GM21717 (cell line): ENCODE measurements around the gene CTNS.
"Not testable (repeated sequence)": the region's sequence is repeated elsewhere in the genome, so short reads cannot be mapped to it uniquely, and the experiment has no call there.

ENCODE experiments used
- ATAC-seq: cut with Tn5 transposase; IDR thresholded peaks from one replicate; pipeline ENCODE4 v1.9.1; 2021; ENCODE audit warnings: mild to moderate bottlenecking, moderate library complexity; ENCODE audit not compliant: unreplicated experiment

CTNS gene

DNA sequence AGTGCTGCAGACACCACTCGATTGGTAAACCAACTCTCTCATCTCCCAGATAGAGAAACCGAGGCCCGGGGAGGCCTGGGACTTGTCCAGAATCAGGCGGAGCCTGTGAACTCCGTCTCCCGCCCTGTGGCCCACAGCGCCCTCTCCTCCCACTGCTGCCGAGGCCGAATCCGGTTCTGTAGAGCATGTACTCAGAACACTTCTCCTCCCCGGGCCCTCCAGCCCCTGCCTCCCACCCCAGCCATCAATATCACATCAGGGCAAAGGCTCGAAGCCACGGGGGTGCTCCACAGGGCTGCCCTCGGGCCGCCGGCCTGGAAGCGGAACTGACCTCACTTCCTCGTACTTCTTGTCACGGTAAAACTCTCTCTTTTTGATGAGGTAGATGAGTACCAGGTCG, 45.0 kb downstream of the CTNS start:
- no peak for ATAC-seq

DNA sequence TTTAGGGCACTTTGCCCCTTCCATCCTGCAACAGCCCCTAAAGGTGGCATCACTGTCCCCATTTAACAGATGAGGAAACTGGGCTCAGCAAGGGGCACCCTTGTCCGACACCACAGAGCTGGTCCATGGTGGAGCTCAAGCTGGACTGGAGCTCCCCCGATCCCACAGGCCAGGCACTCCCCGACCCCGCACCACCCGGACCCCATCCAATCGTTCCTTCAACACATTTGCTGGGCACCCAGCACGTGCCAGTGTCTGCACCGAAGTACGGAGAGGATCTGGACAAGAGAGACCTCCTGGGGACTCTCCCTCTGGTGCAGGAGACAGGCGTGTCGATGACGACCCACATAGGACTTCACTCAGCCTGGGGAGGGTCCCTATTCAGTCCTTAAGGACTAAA, 45.5 kb downstream of the CTNS start:
- ATAC-seq, result no peak

DNA sequence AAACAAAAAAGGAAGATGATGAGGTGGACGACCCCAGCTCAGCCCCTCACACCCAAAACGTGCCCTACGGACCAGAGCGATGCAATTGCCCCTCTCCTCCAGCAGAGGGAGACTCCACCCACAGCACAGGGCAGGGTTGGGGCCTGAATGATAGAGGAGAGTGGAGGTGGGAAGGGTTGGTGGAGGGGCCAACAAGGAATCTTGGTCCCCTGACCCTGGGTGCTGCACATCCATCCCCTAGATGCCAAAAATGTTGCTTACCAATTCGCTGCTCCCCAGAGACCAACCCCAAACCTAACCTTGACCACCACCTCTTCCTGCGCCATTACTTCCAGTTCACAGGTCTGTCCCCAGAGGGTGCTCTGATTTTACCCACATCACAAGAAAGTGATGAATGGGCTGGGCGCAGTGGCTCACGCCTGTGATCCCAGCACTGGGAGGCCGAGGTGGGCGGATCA, 46.5 kb downstream of the CTNS start:
- no peak for ATAC-seq

DNA sequence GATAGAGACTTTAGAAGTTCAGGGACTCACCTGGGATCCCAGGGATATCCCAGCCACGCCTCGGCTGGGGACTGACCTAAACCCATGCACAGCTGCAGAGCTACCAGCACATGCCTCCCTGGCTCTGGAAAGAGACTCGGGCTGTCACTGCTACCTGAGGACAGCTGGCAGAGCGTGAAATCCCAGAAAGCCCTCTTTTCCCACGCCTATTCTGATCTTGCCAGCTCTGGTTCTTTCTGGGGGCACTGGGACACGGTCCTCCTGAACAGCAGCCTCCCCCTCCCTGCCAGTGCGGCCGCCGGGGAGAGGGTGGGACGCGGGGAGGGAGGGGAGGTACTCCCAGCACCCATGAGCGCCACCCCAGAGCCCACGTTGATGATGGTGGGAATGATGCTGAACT, 48.6 kb downstream of the CTNS start:
- ATAC-seq, result no peak

DNA sequence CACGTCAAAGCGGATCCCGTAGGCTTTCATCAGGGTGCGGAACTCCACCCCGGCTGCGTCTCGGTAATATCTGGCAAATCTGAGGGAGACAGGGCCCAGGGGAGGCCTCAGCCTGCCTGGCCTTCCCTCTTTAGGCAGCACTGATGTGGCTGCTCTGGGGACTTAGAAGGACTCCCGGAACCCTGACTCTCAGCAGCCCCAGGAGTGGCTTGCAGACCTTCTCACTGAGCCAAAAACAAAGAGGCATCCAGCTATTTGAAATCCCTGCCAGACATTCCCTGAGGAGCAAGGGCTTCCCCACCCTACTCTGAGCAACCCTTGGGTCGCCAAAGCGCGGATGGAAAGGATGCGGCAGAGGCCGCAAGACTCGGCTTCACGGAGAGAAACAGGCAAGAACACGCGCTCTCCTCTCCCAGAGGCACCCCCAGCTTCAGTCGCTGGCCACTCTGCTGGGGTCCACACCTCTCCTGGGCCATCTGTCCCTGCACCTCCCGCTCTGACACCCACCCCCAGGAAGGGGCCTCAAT, 51.5 kb downstream of the CTNS start:
- no peak for ATAC-seq

DNA sequence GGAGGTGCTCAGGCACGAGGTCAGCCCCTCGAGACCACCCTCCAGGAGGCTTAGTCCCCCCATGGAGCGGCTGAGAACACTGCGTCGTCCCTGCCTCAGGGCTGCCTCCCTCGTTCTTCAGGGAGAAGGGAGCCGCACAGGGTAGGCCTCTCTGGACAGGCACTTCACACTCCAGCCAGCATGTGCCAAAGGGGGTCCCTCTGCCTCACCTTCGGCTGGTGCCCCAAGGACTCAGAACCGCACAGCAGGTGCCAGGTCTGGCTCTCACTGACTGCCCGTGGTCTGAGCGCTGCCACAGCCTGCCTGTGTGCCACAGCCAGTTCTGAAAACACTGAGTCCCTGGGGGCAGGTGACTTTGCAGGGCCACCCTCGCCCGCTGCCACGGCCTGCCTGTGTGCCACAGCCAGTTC, 52.3 kb downstream of the CTNS start:
- no peak for ATAC-seq

DNA sequence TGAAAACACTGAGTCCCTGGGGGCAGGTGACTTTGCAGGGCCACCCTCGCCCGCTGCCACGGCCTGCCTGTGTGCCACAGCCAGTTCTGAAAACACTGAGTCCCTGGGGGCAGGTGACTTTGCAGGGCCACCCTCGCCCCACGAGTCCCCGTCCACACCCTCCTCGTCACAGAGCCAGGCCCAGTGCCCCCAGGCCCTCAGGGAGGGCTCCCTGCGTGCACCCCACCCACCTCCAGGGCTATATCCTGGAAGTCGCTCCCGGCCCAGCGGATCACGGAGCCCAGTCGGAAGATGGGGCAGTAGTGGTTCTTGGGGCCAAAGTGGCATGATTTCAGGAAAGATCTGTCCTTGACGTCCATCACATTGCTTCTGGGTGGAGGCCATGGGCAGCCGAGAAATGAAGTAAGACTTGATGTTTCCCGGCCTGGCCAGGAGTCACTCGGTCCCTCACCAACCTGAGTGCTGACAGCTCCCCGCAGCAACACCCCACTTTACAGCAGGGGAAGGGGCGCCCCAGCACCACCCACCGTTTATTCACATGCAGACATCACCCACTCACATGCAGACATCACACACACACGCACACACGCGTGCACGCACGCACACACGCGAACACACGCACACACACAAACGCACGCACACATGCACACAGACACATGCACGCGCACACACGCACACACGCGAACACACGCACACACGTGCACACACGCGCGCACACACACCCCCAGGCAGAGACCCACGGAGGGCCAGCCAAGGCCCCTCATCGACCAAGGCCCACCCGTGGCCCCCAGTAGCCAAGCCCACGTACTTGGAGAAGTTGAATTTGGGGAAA, 52.9 kb downstream of the CTNS start:
- no peak for ATAC-seq

DNA sequence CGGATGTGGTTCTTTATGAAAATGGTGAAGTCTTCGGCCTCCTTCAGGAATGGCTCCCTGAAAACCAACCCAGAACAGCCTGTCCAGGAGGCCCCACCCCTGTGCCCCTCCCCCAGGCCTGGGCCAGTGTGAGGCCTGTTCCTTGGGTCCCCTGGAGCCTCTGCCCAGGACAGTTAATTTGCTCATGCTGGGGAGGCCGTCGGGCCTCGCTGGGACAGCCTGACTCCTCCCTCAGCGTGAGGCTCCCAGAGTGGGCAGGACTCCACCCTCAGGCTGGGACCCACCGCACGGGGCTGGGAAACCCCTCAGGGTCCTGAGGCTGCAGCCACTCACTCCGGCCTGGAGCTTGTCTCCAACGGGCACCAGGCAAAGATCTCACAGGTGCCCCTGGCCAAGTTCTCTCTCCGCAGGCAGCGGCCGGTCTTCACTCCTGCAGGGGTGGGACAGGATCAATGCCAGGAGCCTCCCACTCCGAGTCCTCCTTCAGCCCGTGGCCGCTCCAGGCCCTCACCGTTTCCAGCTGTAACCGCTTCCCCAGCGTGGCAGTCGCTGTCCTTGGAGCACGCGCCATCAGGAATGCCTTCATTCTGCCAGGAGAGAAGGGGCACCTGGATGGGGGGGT, 53.6 kb downstream of the CTNS start:
- ATAC-seq, result no peak

DNA sequence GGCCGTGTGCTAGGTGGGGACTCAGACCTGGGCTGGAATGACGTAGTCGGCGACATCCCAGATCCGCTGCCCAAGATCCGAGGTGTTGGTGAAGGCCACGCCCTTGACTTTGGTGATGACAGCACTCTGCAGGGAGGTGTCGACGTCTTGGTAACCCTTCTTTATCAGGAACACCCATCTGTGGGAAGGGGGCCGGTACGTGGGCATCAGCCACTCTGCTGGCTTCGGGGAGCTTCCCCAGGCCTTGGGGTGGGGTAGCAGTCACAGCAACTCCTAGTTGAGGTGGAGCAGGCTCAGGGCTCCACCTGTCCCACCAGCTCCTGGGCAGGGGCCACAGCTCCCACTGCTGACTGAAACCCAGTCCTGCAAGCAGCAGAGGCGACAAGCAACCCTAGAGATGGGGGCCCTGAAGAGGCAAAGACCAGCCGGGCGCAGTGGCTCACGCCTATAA, 55.1 kb downstream of the CTNS start:
- ATAC-seq, result no peak

DNA sequence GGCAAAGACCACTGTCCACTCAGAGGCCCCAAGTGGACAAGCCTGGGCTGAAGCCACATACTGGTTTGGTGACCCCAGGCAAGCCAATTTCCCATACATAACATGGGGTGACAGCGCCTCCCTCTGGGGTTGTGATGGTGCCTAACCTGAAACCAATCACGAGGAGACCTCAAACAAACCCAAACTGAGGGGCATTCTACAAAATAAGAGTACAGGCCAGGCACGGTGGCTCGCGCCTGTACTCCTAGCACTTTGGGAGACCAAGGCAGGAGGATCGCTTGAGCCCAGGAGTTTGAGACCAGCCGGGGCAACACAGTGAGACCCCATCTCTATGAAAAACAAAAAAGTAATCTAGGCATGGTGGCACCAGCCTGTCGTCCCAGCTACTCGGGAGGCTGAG, 55.8 kb downstream of the CTNS start:
- no peak for ATAC-seq

DNA sequence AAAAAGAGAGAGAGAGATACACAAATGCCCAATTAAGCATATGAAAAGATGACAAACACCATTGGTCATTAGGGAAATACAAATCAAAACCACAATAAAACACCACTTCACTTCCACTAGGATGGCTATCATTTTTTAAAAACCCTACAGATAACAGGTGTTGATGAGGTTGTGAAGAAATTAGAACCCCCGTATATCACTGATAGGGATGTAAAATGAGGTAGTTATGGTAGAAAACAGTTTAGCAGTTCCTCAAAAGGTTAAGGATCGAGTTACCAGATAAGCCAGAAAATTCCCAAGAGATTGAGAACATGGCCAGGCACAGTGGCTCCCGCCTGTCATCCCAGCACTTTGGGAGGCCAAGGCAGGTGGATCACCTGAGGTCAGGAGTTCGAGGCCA, 56.6 kb downstream of the CTNS start:
- no peak for ATAC-seq

DNA sequence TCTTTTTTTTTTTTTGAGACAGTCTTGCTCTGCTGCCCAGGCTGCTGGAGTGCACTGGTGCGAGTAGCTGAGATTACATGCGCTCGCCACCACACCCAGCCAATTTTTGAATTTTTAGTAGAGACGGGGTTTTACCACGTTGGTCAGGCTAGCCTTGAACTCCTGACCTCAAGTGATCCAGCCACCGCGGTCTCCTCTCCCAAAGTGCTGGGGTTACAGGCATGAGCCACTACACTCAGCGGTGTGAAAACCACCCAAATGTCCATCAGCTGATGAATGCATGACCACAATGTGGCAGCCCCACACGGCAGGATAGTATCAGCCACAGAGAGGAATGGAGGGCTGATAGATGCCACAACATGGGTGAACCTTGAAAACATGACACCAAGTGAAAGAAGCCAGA, 57.3 kb downstream of the CTNS start:
- ATAC-seq, result peak; percentile 47

DNA sequence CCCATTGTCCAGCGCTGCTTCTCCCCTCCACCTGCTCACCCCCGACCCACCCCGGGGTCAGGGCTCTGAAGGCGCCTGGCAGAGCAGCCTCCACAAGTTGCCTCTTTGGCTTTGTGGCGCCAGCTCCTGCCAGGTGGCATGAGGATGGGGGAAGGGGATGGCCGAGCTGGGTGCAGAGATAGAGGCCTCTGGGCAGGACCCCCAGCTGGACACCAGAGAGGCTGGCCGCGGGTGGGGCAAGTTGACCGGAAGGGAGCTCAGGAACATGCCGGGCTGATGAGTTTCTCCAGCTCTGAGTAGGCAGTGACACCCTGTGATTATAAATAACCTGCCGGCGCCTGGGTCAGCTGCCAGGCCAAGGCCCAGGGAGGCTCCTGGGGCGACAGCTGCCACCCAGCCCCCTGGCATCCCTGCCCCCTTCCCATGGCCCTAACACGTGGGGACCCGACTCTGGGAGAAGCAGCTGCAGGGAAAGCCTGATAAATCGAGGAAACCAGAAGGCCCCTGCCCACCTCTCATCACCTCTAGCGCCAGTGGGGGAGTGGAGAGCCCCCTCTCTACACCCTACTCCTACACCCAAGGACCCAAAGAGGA, 58.7 kb downstream of the CTNS start:
- no peak for ATAC-seq

DNA sequence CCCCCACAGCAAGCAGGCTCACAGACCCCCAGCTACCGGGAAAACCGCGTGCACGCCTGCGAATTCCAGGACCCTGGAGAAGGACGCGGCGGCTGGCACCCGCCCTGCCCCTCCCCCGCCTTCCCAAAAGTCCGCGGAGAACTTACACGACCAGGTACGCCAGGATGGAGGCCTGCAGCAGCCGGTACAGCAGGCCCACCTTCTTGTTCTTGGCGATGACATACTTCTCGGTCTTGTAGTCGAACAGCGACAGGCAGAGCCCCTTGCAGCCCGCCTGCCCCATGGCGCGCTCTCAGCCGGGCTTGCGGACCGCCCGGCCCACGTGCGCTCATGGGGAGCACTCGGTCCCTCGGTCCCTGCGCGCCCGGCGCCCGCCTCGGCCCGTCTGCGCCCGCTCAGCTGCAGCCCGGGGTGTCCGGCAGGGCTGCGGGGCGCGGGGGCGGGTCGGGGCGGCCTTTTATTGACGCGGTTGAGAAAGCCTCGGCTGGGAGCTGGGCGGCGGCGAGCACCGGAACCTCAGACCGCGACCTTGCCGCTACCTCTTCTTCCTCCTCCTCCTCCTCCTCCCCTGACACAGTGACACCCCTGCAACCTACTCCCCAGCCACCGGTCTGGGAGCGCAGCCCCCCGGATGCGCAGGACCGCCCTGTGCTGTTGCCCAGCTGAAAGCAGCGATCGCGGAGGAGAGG, 59.3 kb downstream of the CTNS start, which contains the start of gene P2RX5:
TSS of gene P2RX5 (minus strand) at position 433 of the 689 bp plus-strand sequence. CDS start at position 283, 150 bp downstream.
- no peak for ATAC-seq

DNA sequence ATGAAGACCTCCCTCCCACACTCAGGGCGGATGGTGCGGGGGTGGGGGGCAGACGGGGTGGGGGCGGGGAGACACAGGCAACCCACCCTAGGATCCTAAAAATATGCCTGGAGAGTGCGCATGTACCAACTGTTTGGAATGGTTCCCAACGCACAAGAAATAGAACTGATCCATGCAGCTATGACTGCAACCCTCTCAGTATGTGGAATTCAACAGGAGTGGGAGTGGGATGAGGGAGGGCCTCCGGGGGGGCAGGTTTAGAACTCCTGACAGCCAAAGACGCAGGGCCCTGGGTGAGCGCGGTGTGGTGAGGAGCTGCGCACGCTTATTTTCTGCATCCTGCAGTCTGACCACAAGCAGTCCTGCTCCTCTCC, 60.5 kb downstream of the CTNS start:
- no peak for ATAC-seq

DNA sequence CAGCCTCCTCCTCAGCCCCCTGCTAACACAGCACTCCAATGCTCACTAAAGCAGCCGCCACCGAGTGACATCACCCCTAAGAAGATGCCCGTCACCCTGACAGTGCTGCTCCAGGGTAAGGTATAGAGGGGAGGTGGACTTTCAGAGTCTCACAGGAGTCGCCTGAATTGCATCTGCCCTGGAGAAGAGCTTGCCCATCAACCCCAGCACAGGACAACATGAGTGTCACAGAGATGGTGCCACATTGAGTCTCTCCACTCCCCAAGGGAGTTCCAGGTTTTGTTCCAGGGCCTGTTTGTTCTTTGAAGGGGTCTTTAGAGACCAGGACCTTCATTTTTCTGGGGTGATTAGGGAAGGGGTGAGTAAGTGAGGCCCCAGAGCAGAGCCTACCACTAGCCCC, 61.6 kb downstream of the CTNS start:
- no peak for ATAC-seq

DNA sequence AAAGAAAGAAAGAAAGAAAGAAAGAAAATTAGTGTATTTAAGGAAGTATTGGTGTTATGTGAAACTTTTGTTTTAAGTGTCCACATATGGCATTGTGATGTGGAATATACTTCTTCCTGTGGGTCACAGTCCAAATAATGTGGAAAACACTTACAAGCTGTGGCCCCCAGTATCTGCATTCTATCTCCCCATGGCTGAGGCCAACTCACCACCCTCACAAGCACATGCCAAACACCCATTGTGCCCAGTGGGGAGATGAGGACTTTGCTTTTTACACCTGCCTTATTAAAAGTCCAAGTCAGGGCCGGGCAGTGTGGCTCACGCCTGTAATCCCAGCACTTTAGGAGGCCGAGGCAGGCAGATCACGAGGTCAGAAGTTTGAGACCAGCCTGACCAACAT, 63.4 kb downstream of the CTNS start:
- no peak for ATAC-seq

DNA sequence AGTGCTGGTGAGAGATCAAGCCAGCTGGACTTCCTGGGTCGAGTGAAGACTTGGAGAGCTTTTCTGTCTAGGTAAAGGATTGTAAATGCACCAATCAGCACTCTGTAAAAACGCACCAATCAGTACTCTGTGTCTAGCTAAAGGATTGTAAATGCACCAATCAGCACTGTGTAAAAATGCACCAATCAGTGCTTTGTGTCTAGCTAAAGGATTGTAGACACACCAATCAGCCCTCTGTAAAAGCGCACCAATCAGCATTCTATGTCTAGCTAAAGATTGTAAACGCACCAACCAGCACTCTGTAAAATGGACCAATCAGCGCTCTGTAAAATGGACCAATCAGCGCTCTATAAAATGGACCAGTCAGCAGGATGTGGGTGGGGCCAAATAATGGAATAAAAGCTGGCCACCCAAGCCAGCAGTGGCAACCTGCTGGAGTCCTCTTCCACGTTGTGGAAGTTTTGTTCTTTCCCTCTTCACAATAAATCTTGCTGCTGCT, 65.5 kb downstream of the CTNS start:
- not testable (repeated sequence) for ATAC-seq

DNA sequence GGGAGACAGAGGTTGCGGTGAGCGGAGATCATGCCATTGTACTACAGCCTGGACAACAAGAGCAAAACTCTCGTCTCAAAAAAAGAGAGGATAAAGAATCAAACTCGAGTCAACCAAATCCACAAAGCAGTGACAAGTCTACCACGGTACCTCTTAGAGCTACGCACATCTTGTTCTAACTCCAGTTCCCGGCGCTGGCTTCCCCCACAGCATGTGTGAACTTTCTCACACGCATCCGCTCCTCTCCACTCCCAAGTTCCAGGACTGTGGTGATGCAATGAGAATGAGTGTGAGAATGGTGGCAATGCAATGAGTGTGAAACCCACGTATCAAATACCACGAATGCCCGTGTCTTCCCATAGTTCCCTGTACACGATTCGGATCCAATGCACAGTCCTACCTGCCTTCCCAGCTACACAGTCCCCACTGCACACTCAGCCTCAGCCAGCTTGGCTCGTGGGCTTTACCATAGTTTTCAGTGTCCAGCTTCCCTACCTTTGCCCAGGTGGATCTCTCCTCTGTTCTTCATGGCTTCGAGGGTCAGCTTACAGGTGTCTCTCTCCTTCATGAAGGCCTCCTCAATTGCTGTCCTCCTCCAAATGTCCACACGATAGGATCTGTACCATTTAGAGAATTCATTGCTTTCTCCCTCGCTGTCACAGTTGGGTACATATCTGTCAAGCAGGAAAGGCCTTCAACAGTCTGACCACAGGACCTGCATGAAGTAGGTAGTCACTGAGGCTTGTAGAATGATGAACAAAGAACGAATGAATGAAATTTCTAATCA, 68.6 kb downstream of the CTNS start:
- no peak for ATAC-seq

DNA sequence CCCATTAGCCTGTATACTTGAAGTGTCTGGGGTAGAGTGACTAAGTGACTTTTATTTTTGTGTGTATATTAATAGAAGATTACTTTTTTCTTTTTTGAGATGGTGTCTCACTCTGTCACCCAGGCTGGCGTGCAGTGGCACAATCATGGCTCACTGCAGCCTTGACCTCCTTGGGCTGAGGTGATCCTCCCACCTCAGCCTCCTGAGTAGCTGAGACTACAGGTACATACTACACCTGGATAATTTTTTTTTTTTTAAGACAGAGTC, 69.1 kb downstream of the CTNS start:
- ATAC-seq, result not testable (repeated sequence)
